SK-N-SH (cell line): ENCODE measurements around the gene ETF1. TPM values are rescaled to one million over a fixed set of nuclear protein-coding genes. Genes with fewer than 3 reads are reported as not detected.

Experiments used
- CTCF ChIA-PET: fragments of 300-600, 350-600 bp; formaldehyde crosslinking; extraction: SDS; loops from one replicate; lab custom pipeline; 2021; lab: Yijun Ruan, JAX
- POLR2A ChIA-PET: fragments of 350-600 bp; sonication (Branson Sonifier 250); formaldehyde crosslinking; extraction: SDS; loops from one replicate; lab custom pipeline; 2020; ENCODE audit warnings: antibody characterized with exemption, inconsistent platforms; lab: Yijun Ruan, JAX
- DNase-seq: peaks from one replicate; pipeline ENCODE4 v3.0.0; 2012
- H2AFZ ChIP-seq: fragments of 200-600 bp; sonication (generic); 2 replicates; pipeline ENCODE4 v1.8.1; 2016; ENCODE audit warnings: antibody characterized with exemption, mild to moderate bottlenecking, low read depth
- H3F3A ChIP-seq: fragments of 200-600 bp; sonication (generic); replicated peaks from 2 replicates; pipeline ENCODE3; 2016; ENCODE audit warnings: antibody characterized with exemption, mild to moderate bottlenecking; ENCODE audit not compliant: insufficient read depth
- H3K27ac ChIP-seq, 2 experiments: fragments of 200-500 bp in 1 of 2; fragments of 200-600 bp in 1 of 2; sonication (Bioruptor generic) in 1 of 2; sonication (generic), shearing (Covaris generic) in 1 of 2; 2 replicates each; pipeline versions ENCODE4 v1.5.1 to v1.6.1; 2014 to 2016; ENCODE audit warnings: low read depth in 2 of 2, inconsistent platforms in 1 of 2, low read length in 1 of 2, mild to moderate bottlenecking in 1 of 2, mixed read lengths in 1 of 2
- H3K27me3 ChIP-seq: fragments of 200-600 bp; sonication (generic), shearing (Covaris generic); 2 replicates; pipeline ENCODE4 v1.6.1; 2016; ENCODE audit warnings: mixed run types; ENCODE audit not compliant: insufficient read depth
- H3K36me3 ChIP-seq, 2 experiments: fragments of 200-500 bp in 1 of 2; fragments of 200-600 bp in 1 of 2; sonication (Bioruptor generic) in 1 of 2; sonication (generic) in 1 of 2; replicated peaks in 1 of 2; 2 replicates each; pipeline versions ENCODE3 to v1.5.1; 2014 to 2016; ENCODE audit warnings: low read length in 1 of 2, mild to moderate bottlenecking in 1 of 2; ENCODE audit not compliant: insufficient read depth in 2 of 2, control insufficient read depth in 1 of 2
- H3K4me1 ChIP-seq, 2 experiments: fragments of 200-500 bp in 1 of 2; fragments of 200-600 bp in 1 of 2; sonication (Bioruptor generic) in 1 of 2; sonication (generic), shearing (Covaris generic) in 1 of 2; 2 replicates each; pipeline versions ENCODE4 v1.5.1 to v1.6.1; 2014 to 2016; ENCODE audit warnings: low read depth in 1 of 2, low read length in 1 of 2, mixed run types in 1 of 2; ENCODE audit not compliant: insufficient read depth in 2 of 2, control insufficient read depth in 1 of 2
- H3K4me2 ChIP-seq: fragments of 200-600 bp; sonication (generic), shearing (Covaris generic); 2 replicates; pipeline ENCODE4 v1.6.1; 2017; ENCODE audit warnings: mixed run types
- H3K4me3 ChIP-seq, 2 experiments: fragments of 200-500 bp in 1 of 2; fragments of 200-600 bp in 1 of 2; sonication (Bioruptor generic) in 1 of 2; sonication (generic), shearing (Covaris generic) in 1 of 2; 2 replicates each; pipeline versions ENCODE4 v1.5.1 to v1.8.1; 2014 to 2016; ENCODE audit warnings: low read depth in 2 of 2, inconsistent platforms in 1 of 2, low read length in 1 of 2, mild to moderate bottlenecking in 1 of 2, mixed read lengths in 1 of 2, moderate library complexity in 1 of 2
- H3K79me2 ChIP-seq: fragments of 200-600 bp; sonication (generic); 2 replicates; pipeline ENCODE4 v1.8.1; 2017; ENCODE audit warnings: mild to moderate bottlenecking; ENCODE audit not compliant: insufficient read depth
- H3K9ac ChIP-seq: fragments of 200-600 bp; sonication (generic); 2 replicates; pipeline ENCODE4 v1.6.1; 2017; ENCODE audit warnings: mixed run types
- H3K9me2 ChIP-seq: fragments of 200-600 bp; sonication (generic); 2 replicates; pipeline ENCODE4 v1.6.1; 2017; ENCODE audit warnings: mixed run types
- H3K9me3 ChIP-seq: fragments of 200-600 bp; sonication (generic); 2 replicates; pipeline ENCODE4 v1.6.1; 2017; ENCODE audit warnings: mixed run types, mild to moderate bottlenecking, moderate library complexity
- H4K20me1 ChIP-seq: fragments of 200-600 bp; sonication (generic); 2 replicates; pipeline ENCODE4 v1.6.1; 2017; ENCODE audit warnings: mild to moderate bottlenecking, mixed run types; ENCODE audit not compliant: insufficient read depth
- CHD2 ChIP-seq: fragments of 150-350 bp; IDR thresholded peaks from 2 replicates; pipeline ENCODE4 v1.6.1; 2018; ENCODE audit warnings: low read length; ENCODE audit not compliant: partially characterized antibody
- ELF1 ChIP-seq: IDR thresholded peaks from 2 replicates; pipeline ENCODE4 v1.4.0; 2012
- EZH2phosphoT487 ChIP-seq: fragments of 200-600 bp; sonication (generic); IDR thresholded peaks from 2 replicates; pipeline ENCODE4 v1.6.1; 2017; ENCODE audit warnings: low read depth, mixed run types, mild to moderate bottlenecking, antibody characterized with exemption, moderate library complexity, borderline replicate concordance
- FOSL2 ChIP-seq: IDR thresholded peaks from 2 replicates; pipeline ENCODE4 v1.4.0; 2012; ENCODE audit warnings: low read depth, mild to moderate bottlenecking, moderate library complexity, borderline replicate concordance
- FOXJ3 ChIP-seq: sonication (generic); formaldehyde crosslinking; IDR thresholded peaks from 2 replicates; pipeline ENCODE4 v1.5.1; 2020; ENCODE audit warnings: mild to moderate bottlenecking, missing genetic modification reagents
- FOXM1 ChIP-seq: IDR thresholded peaks from 2 replicates; pipeline ENCODE4 v1.4.0; 2012; ENCODE audit warnings: low read depth, mild to moderate bottlenecking
- GABPA ChIP-seq: IDR thresholded peaks from 2 replicates; pipeline ENCODE4 v1.4.0; 2012; ENCODE audit warnings: low read depth, mild to moderate bottlenecking
- GATA2 ChIP-seq: sonication (generic); formaldehyde crosslinking; IDR thresholded peaks from 2 replicates; pipeline ENCODE4 v1.5.0; 2020; ENCODE audit warnings: mild to moderate bottlenecking, missing genetic modification reagents
- JUND ChIP-seq: IDR thresholded peaks from 2 replicates; pipeline ENCODE4 v1.4.0; 2012
- MEF2A ChIP-seq: IDR thresholded peaks from 2 replicates; pipeline ENCODE4 v1.4.0; 2012; ENCODE audit warnings: low read depth, borderline replicate concordance
- NRF1 ChIP-seq: IDR thresholded peaks from 2 replicates; pipeline ENCODE4 v1.6.1; 2012; ENCODE audit warnings: low read depth, mild to moderate bottlenecking, low read length
- RFX5 ChIP-seq: IDR thresholded peaks from 2 replicates; pipeline ENCODE4 v1.6.1; 2012; ENCODE audit warnings: mild to moderate bottlenecking, improper control_type of control experiment, low read length
- RXRA ChIP-seq: IDR thresholded peaks from 2 replicates; pipeline ENCODE4 v1.4.0; 2012; ENCODE audit warnings: low read depth, mild to moderate bottlenecking, borderline replicate concordance
- TAF1 ChIP-seq: IDR thresholded peaks from 2 replicates; pipeline ENCODE4 v1.6.1; 2012; ENCODE audit warnings: low read depth, mild to moderate bottlenecking, low read length, moderate library complexity, borderline replicate concordance
- TCF12 ChIP-seq: IDR thresholded peaks from 2 replicates; pipeline ENCODE4 v1.4.0; 2012
- TEAD4 ChIP-seq: IDR thresholded peaks from 2 replicates; pipeline ENCODE4 v1.4.0; 2012; ENCODE audit warnings: mild to moderate bottlenecking, borderline replicate concordance; ENCODE audit not compliant: insufficient read depth
- WGBS: methylation state at CpG from one replicate; pipeline ENCODE4 v1.1.6; 2017; ENCODE audit warnings: low lambda C conversion rate; 5-methylcytosine and 5-hydroxymethylcytosine counted together
- polyA plus RNA-seq, 3 experiments: library from polyadenylated mRNA; depleted of rRNA; stranded (reverse); fragments of >200 nt; gene quantifications; 2 replicates each; pipeline ENCODE4 v1.2.3, GENCODE V29; 2012
- TF ChIP-seq, protein P1 (sequence below): IDR thresholded peaks from 2 replicates; pipeline ENCODE4 v1.6.1; 2012; ENCODE audit warnings: mild to moderate bottlenecking, low read depth, low read length, moderate library complexity
- TF ChIP-seq, protein P2 (sequence below): IDR thresholded peaks from 2 replicates; pipeline ENCODE4; 2012
- TF ChIP-seq, protein P3 (sequence below): IDR thresholded peaks from 2 replicates; pipeline ENCODE4 v1.4.0; 2012; ENCODE audit warnings: low read depth, borderline replicate concordance

Gene ETF1
- polyA plus RNA-seq, 1 of the 3 experiments (the other 2 are of a cell fraction), result 36.7 TPM

DNA sequence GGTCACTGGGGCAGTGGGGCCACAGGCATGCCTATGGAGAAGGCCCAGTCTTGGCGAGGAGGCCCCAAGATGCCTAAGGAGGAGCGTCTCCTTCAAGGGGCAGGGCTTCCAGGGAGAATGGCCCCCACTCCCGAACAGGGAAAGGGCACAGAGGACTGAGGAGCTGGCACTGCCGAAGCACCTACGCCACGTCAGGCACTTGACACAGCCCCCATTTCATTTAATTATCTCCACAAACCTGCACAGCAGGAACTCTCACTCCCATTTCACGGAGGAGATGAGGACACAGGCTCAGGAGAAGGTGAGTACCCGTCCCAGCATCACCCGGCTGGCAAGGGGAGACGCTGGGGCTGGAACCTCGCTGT, 51.8 kb downstream of the ETF1 start:
- H4K20me1 ChIP-seq, result no peaks in the 10 kb centered on the region
- H3K4me2 ChIP-seq, result peak overlapping the region; percentile 93
- ChIA-PET CTCF (no interaction called here), POLR2A (interaction anchor here (0.5 kb wide), 1 partner anchor 18 kb away, joined by 3 read pairs; no protein-coding TSS in a partner anchor)
- H3K27me3 ChIP-seq, result no peaks in the 10 kb centered on the region
- H3K9me2 ChIP-seq, result no peaks in the 10 kb centered on the region
- TF ChIP-seq CHD2 (no peak), ELF1 (no peak), EZH2phosphoT487 (no peak), RFX5 (no peak), GATA2 (CRISPR knock-in tag) (no peak)
- TF ChIP-seq, protein P1, sequence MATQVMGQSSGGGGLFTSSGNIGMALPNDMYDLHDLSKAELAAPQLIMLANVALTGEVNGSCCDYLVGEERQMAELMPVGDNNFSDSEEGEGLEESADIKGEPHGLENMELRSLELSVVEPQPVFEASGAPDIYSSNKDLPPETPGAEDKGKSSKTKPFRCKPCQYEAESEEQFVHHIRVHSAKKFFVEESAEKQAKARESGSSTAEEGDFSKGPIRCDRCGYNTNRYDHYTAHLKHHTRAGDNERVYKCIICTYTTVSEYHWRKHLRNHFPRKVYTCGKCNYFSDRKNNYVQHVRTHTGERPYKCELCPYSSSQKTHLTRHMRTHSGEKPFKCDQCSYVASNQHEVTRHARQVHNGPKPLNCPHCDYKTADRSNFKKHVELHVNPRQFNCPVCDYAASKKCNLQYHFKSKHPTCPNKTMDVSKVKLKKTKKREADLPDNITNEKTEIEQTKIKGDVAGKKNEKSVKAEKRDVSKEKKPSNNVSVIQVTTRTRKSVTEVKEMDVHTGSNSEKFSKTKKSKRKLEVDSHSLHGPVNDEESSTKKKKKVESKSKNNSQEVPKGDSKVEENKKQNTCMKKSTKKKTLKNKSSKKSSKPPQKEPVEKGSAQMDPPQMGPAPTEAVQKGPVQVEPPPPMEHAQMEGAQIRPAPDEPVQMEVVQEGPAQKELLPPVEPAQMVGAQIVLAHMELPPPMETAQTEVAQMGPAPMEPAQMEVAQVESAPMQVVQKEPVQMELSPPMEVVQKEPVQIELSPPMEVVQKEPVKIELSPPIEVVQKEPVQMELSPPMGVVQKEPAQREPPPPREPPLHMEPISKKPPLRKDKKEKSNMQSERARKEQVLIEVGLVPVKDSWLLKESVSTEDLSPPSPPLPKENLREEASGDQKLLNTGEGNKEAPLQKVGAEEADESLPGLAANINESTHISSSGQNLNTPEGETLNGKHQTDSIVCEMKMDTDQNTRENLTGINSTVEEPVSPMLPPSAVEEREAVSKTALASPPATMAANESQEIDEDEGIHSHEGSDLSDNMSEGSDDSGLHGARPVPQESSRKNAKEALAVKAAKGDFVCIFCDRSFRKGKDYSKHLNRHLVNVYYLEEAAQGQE, result no peak
- TF ChIP-seq, protein P2, sequence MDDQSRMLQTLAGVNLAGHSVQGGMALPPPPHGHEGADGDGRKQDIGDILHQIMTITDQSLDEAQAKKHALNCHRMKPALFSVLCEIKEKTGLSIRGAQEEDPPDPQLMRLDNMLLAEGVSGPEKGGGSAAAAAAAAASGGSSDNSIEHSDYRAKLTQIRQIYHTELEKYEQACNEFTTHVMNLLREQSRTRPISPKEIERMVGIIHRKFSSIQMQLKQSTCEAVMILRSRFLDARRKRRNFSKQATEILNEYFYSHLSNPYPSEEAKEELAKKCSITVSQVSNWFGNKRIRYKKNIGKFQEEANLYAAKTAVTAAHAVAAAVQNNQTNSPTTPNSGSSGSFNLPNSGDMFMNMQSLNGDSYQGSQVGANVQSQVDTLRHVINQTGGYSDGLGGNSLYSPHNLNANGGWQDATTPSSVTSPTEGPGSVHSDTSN, result no peak
- TF ChIP-seq, protein P3, sequence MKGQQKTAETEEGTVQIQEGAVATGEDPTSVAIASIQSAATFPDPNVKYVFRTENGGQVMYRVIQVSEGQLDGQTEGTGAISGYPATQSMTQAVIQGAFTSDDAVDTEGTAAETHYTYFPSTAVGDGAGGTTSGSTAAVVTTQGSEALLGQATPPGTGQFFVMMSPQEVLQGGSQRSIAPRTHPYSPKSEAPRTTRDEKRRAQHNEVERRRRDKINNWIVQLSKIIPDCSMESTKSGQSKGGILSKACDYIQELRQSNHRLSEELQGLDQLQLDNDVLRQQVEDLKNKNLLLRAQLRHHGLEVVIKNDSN, result no peak
- peaks cover 5% of the 10 kb centered on the region for H3F3A ChIP-seq
- DNase-seq, result no peak
- H2AFZ ChIP-seq, result peak overlapping the region; percentile 67; the same call in 1 of the 2 replicates
- no peaks in the 10 kb centered on the region for H3K9me3 ChIP-seq
- no peak overlapping the region for H3K9ac ChIP-seq
- WGBS, result 86% methylated on average over 10 of the region's 11 CpGs
- H3K79me2 ChIP-seq, result no peaks in the 10 kb centered on the region
- H3K36me3 ChIP-seq, result no peaks in the 10 kb centered on the region
- H3K4me3 ChIP-seq, result peak overlapping the region in 1 of 2 experiments; percentile 61; a peak in 3 of 4 replicates
- H3K27ac ChIP-seq, result peak overlapping the region in 1 of 2 experiments; percentile 73; a peak in 2 of 4 replicates
- peaks cover 6 to 37% of the 10 kb centered on the region in 2 experiments; a peak in 2 of 4 replicates for H3K4me1 ChIP-seq

DNA sequence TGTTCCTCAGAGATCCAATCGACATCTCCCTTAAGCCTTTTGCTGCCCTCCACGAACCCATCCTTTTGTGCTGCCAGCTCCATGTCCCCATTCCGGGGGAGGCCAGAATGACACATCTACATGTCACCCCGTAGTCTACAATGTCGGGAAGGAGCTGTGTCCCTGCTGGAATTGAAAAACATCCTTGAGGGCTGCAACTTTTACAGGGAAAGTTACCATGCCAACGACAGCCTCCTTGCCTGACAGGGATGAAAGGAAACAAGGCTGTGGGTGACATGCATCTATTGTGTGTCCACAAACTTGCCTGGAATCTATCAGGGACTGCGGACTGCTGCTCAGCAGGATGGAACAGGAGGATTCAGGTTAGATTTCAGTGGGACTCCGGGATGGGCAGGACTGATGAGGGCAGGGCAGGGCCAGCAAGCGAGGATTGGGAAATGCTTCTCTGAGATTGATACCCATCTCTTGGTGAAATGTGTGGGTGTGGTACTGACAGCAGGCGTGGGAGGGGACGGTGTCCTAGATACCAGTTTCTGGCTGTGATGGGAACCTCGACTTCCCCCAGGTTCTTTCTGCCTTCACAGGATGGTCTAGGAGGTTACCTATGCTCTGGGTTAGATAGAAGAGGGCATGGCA, 52.3 kb downstream of the ETF1 start:
- POLR2A ChIA-PET, result interaction anchor here (1.7 kb wide), 1 partner anchor 25 kb away, joined by 9 read pairs; the partner anchor contains the start of gene EGR1

More for the DNA sequence above, 52.3 kb downstream of the ETF1 start:
- H3F3A ChIP-seq, result peaks cover 5% of the 10 kb centered on the region
- no peak for DNase-seq
- no peak overlapping the region for H3K9ac ChIP-seq
- no peaks in the 10 kb centered on the region for H3K9me3 ChIP-seq
- H2AFZ ChIP-seq, result no peak overlapping the region
- H3K27me3 ChIP-seq, result no peaks in the 10 kb centered on the region
- H3K36me3 ChIP-seq, result no peaks in the 10 kb centered on the region
- no peak overlapping the region for H3K27ac ChIP-seq
- H3K4me1 ChIP-seq, result peaks cover 6 to 37% of the 10 kb centered on the region in 2 experiments; a peak in 2 of 4 replicates
- TF ChIP-seq, protein P3, result no peak
- TF ChIP-seq RXRA, result no peak
- TF ChIP-seq RFX5, result no peak
- TF ChIP-seq, protein P2, result no peak
- no peak for TF ChIP-seq FOSL2
- TF ChIP-seq GATA2 (CRISPR knock-in tag), result no peak
- no peak for TF ChIP-seq FOXJ3 (CRISPR knock-in tag)
- no peak for TF ChIP-seq NRF1
- TF ChIP-seq TAF1, result no peak
- TF ChIP-seq TCF12, result no peak
- TF ChIP-seq JUND, result no peak
- TF ChIP-seq GABPA, result no peak
- no peak for TF ChIP-seq TEAD4
- no peak for TF ChIP-seq MEF2A
- TF ChIP-seq FOXM1, result no peak
- TF ChIP-seq, all 33 proteins: peak for 0
- H3K4me3 ChIP-seq, result no peak overlapping the region
- CTCF ChIA-PET, result interaction anchor here (1.0 to 1.5 kb wide), 3 partner anchors 13 to 40 kb away, joined by 3 to 6 read pairs (median 3); no protein-coding TSS in a partner anchor
- no peaks in the 10 kb centered on the region for H4K20me1 ChIP-seq
- H3K9me2 ChIP-seq, result no peaks in the 10 kb centered on the region
- no peaks in the 10 kb centered on the region for H3K79me2 ChIP-seq
- WGBS, result 87% methylated on average over 12 of the region's 12 CpGs
- no peak overlapping the region for H3K4me2 ChIP-seq
